ENCODE measurements around the gene SLC25A11.
"Not testable (repeated sequence)": the region's sequence is repeated elsewhere in the genome, so short reads cannot be mapped to it uniquely, and the experiment has no call there.

Gene SLC25A11

DNA sequence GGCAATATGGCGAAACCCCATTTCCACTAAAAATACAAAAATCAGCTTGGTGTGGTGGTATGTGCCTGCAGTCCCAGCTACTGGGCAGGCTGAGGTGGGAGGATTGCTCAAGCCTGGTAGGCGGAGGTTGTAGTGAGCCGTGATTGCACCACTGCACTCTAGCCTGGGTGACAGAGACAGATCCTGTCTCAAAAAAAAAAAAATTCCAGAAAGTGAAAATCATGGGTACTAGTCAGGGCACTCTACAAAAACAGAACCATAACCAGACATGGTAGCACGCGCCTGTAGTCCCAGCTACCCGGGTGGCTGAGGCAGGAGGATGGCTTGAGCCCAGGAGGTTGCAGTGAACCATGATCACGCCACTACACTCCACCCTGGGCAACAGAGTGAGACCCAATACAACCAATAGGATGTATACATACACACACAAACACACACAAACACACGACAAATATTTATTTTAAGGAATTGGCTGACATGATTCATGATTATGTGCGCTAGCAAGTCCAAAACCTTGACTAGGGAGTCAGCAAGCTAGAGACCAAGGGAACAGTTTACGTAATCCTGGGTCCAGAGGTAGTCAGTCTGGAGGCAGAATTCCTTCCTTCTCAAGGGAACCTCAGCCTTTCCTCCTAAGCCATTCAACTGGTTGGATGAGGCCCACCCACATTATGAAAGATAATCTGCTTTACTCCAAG is 19.3 kb downstream of the SLC25A11 start:
- no peak for DNase-seq (ENCODE audit: low read depth in 3 of 3)

DNA sequence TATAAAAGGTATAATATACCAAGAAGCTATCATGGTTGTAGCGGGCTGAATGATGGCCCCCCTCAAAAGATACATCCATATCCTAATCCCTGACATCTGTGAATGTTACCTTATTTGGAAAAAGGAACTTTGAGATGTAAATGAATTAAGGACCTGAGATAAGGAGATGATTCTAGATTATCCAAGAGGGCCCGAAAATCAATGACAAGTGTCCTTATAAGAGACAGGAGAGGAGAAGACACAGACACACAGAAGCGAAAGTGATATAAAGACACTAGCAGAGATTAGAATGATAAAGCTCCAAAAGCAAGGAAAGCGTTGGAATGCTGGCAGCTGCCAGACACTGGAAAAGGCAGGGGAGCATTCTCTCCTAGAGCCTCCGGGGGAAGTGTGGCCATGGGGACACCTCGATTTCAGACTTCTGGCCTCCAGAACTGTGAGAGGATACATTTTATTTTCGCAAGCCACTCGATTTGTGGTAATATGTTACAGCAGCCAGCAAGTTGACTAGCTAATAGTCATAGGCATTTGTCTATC is 20.3 kb downstream of the SLC25A11 start:
- no peak for DNase-seq (ENCODE audit: low read depth in 3 of 3)

DNA sequence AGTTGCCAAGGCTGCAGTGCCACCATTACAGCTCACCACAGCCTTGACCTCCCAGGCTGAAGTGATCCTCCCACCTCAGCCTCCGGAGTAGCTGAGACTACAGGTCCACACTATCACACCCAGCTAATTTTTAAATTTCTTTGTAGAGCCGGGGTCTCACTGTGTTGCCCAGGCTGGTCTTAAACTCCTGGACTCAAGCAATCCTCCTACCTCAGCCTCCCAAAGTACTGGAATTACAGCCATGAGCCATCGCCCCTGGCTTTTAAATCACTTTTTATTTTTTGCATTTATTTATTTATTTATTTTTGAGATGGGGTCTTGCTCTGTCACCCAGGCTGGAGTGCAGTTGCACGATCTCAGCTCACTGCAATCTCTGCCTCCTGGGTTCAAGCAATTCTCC is 25.3 kb downstream of the SLC25A11 start:
- DNase-seq (ENCODE audit: low read depth in 3 of 3), result not testable (repeated sequence)

DNA sequence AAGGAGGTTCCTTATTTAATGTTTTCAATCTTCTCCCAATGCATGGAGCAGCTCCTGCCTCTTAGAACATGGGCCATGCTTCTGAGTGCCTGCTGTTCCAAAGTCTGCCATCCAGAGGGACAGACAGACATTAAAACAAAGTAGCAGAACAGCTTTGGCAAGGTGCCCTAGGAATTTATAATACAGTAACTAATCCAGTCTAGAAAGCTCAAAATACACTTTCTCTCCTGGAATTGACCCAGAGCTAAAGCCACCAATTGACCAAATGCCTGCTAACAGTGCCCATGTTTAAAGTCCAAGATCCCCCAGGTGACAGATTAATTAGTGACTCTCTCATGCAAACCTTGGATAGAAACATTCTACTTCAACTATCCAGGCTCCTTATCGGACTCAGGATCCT is 25.9 kb downstream of the SLC25A11 start:
- DNase-seq (ENCODE audit: low read depth in 3 of 3), result no peak

DNA sequence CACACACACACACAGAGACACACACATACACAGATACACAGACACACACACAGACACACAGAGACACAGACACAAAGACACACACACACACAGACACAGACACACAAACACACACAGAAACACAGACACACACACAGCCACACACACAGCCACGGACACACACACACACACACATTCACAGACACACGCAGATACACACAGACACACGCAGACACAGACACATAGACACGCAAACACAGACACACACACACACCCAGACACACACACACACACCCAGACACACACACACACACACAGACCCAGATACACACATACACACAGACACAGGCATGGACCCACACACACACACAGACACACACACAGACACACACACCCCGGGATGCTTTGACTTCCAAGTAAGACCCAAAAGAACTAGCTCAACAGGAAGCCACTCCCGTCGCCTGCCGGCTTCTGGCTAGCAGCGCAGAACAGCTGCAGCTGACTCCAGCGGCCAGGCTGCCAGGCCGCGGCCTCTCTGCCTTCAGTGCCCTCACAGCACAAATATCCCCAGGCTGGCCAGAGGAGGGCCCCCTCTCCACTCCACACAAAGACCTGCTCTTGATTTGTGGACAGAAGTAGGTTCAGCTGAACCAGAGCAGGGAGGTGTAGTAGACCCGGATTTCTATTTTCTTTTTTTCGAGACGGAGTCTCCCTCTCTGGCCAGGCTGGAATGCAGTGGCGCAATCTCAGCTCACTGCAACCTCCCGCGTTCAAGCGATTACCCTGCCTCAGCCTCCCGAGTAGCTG is 30.9 kb downstream of the SLC25A11 start:
- DNase-seq (ENCODE audit: low read depth in 3 of 3), result peak; percentile 48 to 60 (median 53)

DNA sequence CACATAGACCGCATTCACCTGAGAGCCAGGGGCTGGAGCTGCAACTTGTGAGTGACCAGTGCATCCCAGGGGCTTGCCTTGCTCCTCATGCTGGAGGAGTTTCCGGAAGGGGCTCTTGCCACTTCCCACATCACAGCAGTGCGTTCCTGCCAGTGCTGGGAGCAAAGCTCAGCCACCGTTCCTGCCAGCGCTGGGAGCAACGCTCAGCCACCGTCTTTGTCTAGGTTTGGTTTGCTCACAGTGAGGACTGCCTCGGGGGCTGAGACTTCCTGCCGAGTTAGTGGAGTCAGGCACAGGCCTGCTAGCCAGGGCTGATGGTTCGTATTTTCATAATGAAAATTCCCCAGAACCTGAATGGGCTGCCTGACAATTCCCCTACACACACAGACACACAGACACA is 31.5 kb downstream of the SLC25A11 start:
- DNase-seq (ENCODE audit: low read depth in 3 of 3), result no peak

DNA sequence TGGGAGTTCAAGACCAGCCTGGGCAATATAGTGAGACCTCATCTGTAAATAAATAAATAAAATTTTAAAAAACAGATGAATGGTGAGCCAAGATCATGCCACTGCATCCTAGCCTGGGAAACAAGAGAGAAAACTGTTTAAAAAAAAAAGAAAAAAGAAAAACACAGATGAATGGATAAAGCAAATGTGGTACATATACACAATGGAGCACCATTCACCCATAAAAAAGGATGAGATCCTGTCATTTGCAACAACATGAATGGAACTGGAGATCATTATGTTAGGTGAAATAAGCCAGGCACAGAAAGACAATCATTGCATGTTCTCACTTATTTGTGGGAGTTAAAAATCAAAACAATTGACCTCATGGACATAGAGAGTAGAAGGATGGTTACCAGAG is 33.2 kb downstream of the SLC25A11 start:
- not testable (repeated sequence) for DNase-seq (ENCODE audit: low read depth in 3 of 3)

DNA sequence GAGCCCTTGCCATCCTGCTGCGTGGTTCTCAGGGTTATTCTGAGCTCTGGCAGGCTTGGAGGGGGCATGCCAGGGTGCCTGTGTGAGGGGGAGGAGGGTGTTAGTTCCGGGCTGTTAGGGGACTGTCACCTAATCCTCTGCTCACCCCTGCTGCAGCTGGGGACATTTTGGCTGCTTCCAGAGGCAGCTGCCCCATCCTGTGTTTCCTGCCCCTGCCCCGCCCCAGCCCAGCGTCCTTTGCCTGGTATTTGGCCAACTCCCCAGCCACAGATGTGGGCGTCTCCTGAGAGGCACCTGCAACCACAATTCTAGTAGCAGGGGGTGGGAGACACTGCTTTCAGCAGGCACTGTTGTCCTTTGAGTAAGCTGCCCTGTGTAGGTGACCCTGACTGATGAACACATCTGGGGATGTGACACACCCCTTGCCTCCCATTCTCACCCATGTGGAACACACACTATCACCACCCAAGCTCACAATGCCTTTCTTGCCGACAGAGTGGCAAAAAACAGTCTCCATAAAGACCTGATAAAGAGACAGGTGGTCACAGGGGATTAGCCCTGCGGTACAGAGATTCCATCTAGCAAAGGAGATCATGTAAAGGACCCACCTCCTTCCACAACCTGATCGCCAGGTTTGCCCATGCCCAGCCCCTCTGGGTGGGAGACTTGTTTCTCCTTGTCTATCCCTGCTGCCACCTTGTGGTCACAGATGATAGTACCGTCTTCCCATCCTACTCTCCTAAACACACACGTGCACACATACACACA is 36.6 kb downstream of the SLC25A11 start, which contains the start of gene CHRNE:
Gene CHRNE (minus strand): TSS at position 48 of the 768 bp plus-strand sequence. CDS start 35 bp downstream, at position 13.
- DNase-seq (ENCODE audit: low read depth in 3 of 3), result peak; percentile 55 to 78 (median 56)

DNA sequence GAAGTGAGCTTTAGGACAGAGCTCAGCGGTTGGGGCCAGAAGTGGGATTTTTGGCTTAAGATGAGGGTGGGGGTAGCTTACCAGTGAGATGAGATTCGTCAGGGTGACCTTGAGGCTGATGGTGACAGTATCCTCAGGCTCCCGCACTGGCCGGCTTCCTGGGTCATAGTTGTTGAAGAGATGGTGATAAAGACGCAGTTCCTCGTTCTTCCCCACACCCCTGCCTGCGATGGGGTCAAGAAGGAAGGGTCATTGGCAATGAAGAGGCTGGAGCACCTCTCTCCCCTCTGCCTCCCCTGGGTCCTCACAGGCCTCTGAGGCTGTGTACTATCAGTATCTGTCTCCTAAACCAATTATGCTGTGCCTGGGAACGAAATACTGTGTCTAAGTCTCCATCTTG is 37.3 kb downstream of the SLC25A11 start:
- no peak for DNase-seq (ENCODE audit: low read depth in 3 of 3)

DNA sequence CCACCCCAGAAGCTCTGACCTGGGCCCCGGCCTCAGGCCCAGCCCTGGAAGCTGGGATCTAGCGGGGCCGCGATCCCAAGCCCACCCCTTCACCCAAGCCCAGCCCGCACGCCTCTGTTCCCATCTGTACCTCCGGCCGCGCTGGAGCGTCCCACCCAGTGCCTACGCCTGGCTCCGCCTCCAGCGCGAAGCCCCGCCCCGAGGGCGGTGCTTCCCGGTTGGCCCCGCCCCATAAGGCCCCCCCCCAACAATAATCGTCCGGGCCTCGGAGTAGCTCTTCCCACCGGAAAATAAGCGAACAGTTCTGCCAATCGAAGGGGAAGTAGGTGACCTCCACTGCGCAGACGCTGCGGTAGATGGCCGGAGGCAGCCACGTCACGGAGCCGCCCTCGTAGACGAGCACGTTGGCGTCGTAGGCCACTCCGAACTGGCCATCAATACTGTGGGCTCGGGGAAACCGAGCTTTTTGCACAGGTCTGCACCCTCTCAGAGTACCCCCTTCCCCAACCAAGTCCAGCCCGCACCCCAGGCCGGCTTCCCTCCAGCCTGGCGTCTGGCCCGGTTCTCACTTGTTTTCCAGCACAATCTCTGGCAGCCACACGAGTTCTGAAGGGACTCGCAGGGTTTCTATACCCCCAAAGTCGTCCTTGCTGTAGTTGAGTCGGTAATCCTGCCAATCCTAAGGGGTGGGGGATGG is 38.0 kb downstream of the SLC25A11 start:
- no peak for DNase-seq (ENCODE audit: low read depth in 3 of 3)

DNA sequence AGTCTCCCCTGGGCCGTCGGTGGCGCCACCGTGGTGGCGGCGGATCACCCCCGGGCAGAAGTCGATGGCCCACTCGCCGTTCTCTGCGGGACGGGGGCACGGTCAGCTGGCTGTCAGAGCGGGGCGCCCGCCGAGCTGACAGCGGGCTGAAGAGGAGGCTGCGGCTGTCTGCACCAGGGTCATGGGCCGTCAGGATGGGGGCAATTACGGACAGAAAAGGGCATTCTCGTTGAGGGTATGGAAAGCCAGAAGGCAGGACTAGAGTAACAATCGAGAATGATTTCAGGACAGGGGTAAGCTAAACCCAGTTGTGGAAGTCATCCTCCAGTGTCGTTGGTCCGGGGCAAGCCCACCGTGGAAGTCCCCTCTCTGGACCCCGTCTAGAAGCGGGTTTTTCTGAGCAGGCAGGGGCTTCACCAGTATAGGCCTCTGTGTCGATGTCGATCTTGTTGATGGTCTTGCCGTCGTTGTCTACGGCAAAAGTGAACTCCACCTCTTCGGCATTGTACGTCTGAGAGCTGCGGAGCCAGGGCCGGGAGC is 38.7 kb downstream of the SLC25A11 start:
- DNase-seq (ENCODE audit: low read depth in 3 of 3), result no peak

DNA sequence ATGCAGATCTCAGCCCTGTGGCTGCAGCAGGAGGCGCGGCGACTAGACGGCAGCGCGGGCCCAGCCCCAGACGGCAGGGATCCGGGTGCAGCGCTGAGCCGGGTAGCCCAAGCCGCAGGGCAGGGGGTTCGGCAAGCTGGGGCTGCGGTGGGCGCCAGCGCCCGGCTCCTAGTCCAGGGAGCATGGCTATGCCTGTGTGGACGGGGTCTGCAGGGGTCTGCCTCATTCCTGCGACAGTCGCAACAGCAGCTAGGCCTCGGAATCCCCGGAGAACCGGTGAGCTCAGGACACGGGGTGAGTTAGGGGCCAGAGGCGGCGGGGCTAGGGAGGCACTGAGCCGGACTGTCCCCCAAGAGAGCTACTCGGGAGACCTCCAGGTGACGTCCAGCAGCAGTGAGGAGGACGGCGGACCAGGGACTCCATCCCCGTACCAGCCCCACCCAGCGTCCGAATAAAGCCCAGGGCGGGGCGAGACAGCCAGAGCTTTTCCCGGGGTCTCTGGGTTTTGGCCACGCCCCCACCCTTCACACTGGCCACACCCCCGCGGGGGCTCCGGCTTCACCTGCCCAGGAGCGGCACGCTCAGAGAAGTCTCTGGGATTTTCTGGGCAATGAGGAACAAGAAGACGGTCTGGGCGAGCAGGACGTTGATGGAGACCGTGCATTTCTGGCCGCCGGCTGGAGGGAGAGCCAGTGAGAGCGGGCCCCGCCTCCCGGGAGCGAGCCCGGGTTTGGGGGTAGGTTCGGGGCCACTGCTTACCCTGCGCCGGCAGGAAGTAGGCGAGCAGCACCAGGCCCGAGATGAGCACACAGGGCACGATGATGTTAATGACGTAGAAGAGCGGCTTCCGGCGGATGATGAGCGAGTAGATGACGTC is 39.4 kb downstream of the SLC25A11 start:
- DNase-seq (ENCODE audit: low read depth in 3 of 3), result peak in 2 of 3 donors; percentile 31 to 33

DNA sequence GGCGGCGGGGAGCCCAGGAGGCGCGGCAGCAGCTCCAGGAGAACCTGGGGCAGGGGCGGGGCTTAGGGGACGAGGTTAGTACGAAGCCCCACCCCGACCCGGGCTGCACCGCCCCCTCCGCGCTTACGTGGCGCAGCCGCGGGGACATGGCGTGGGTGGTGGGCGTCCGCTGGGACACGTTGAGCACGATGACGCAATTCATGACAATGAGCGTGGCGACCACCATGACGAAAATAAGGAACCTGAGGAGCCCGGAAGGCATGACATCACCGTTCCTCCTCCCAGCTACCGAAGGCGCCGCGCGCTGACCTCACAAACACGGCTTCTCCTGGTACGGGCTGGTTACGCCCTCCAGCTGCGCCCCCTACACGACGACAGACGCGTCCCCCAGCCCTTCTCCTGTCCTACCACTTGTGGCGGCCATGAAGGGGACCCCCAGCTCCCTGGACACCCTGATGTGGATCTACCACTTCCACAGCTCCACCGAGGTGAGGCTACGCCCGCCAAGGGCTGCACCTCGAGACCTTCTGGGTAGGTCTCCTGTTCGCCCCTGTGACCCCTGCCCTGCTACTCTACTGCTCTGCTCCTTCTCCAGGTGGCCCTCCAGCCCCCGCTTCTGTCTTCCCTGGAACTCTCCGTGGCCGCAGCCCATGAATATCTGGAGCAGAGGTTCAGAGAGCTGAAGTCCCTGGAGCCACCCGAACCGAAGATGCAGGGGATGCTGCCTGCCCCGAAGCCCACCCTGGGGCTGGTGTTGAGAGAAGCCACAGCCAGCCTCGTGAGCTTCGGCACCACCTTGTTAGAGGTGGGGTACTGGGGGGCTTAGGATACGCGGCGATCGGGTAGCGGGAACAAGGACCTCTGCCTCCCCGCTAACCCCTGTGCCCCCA is 40.3 kb downstream of the SLC25A11 start, which contains the start of gene C17orf107:
Gene C17orf107 (plus strand): TSS at position 196 of the 890 bp plus-strand sequence. CDS start 227 bp downstream, at position 423.
- peak; percentile 87 to 99 (median 94) for DNase-seq (ENCODE audit: low read depth in 3 of 3)

DNA sequence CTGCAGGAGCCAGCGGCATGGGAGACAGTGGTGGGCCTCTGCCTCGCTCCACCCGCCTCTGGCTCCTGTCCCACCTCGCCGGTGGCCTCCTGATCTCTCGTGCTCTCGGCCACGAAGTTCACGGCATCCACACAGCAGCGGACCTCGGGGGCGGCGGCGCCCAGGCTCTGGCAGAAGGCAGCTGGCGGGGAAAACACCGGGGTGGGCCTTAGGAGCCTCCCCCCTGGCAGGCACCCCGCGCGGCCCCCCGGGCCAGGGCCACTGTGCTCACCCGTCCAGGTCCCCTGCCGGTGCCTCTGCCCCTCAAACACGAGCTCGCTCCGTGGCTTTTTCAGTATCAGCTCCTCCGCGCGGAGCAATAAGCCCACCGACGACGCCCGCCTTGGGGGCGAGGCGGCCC is 40.9 kb downstream of the SLC25A11 start:
- DNase-seq (ENCODE audit: low read depth in 3 of 3), result no peak

DNA sequence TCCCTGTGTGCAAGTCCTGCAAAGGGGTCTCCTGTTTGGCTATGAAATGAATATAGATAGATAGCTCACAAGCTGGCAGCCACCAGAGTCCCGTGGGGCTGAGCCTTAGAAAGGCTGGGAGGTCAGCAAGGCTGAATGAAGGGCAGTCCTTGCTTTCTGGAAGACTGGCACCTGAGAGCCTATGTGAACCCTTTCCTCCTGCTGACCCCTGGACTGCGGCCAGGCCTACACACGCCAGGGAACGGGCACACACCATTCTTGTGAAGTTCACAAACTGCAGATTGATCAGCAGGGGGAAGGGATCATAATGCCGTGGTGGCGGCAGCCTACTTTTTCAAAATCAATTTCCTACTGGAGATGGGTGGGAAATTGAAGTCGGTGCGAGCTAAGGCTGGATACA is 41.5 kb downstream of the SLC25A11 start:
- no peak for DNase-seq (ENCODE audit: low read depth in 3 of 3)

DNA sequence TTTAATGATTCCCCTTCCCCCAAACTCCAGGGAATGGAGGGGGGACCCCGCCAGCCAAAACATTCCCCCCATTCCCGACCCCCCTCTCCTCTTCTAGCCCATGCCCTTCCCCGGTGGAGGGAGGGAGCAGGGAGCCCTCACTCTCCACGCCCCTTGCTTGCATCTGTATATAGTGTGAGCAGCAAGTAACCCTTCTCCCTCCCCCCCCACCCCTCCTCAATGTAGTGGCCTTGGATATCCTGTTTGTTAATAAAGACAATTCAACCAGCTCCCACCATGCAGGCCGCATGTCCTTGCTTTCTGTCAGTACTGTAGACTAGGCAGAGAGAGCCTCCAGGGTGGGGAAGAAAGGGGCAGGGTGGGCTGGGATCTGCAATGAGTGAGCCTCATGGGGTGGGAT is 42.1 kb downstream of the SLC25A11 start:
- DNase-seq (ENCODE audit: low read depth in 3 of 3), result no peak

DNA sequence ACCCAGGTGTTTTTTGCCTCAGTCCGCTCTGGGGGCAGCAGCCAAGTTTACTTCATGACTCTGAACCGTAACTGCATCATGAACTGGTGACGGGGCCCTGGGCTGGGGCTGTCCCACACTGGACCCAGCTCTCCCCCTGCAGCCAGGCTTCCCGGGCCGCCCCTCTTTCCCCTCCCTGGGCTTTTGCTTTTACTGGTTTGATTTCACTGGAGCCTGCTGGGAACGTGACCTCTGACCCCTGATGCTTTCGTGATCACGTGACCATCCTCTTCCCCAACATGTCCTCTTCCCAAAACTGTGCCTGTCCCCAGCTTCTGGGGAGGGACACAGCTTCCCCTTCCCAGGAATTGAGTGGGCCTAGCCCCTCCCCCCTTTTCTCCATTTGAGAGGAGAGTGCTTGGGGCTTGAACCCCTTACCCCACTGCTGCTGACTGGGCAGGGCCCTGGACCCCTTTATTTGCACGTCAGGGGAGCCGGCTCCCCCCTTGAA is 42.6 kb downstream of the SLC25A11 start:
- DNase-seq (ENCODE audit: low read depth in 3 of 3), result no peak

DNA sequence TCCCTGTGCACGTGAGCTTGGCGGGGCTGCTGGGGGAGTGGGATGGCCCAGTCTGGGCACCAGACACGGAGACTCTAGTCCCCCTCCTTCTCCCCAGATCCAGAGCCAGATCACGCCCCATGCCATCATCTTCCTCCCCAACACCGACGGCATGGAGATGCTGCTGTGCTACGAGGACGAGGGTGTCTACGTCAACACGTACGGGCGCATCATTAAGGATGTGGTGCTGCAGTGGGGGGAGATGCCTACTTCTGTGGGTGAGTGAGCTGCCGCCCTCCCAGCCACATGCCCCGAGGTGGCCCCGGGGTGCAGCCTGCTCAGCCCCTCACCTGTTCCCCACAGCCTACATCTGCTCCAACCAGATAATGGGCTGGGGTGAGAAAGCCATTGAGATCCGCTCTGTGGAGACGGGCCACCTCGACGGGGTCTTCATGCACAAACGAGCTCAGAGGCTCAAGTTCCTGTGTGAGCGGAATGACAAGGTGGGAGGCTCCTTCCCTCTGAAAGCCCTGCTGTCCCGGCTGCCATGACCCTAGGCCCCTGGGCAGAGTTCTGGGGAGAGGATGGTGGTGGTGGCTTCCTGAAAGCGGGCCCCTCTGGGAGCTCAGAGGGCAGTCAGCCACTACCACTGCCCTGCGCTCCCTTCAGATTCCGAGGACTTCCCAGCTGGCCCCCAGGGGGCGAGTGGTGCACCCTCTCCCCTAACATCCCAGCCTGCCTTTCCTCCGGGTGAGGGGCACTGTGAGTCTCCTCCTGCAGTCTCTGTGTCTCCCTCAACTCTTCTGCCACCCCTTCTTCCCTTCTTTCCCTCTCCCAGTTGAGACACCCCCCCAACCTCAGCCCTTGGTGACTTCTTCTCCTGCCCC is 43.3 kb downstream of the SLC25A11 start:
- DNase-seq (ENCODE audit: low read depth in 3 of 3), result no peak

Data from stimulated activated CD4-positive, alpha-beta T cell treated with anti-CD3 and anti-CD28 coated beads, TNF-alpha, amount 100 ng/mL, for 48 hours (primary cell).